ENCODE measurements around the gene ROBO1. TPM values are rescaled to one million over a fixed set of nuclear protein-coding genes. Genes with fewer than 3 reads are reported as not detected.

Gene ROBO1
- total and polyA plus RNA-seq, 2 of the 8 experiments (the other 6 are each of a cell fraction or from before 2014, with no cell fraction given) = 51.4 to 91.0 TPM

- no peak for TF ChIP-seq CHD7 (IDR thresholded peaks at IDR 0.05; ENCODE audit: insufficient replicate concordance, low read length)
These were observed 357.7 kb downstream of the ROBO1 start (continued) for GRCh38 chr3:79410136-79410535.
